ENCODE results near the gene THSD7A.

The THSD7A gene, protein sequence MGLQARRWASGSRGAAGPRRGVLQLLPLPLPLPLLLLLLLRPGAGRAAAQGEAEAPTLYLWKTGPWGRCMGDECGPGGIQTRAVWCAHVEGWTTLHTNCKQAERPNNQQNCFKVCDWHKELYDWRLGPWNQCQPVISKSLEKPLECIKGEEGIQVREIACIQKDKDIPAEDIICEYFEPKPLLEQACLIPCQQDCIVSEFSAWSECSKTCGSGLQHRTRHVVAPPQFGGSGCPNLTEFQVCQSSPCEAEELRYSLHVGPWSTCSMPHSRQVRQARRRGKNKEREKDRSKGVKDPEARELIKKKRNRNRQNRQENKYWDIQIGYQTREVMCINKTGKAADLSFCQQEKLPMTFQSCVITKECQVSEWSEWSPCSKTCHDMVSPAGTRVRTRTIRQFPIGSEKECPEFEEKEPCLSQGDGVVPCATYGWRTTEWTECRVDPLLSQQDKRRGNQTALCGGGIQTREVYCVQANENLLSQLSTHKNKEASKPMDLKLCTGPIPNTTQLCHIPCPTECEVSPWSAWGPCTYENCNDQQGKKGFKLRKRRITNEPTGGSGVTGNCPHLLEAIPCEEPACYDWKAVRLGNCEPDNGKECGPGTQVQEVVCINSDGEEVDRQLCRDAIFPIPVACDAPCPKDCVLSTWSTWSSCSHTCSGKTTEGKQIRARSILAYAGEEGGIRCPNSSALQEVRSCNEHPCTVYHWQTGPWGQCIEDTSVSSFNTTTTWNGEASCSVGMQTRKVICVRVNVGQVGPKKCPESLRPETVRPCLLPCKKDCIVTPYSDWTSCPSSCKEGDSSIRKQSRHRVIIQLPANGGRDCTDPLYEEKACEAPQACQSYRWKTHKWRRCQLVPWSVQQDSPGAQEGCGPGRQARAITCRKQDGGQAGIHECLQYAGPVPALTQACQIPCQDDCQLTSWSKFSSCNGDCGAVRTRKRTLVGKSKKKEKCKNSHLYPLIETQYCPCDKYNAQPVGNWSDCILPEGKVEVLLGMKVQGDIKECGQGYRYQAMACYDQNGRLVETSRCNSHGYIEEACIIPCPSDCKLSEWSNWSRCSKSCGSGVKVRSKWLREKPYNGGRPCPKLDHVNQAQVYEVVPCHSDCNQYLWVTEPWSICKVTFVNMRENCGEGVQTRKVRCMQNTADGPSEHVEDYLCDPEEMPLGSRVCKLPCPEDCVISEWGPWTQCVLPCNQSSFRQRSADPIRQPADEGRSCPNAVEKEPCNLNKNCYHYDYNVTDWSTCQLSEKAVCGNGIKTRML (N-terminal part only)

DNA sequence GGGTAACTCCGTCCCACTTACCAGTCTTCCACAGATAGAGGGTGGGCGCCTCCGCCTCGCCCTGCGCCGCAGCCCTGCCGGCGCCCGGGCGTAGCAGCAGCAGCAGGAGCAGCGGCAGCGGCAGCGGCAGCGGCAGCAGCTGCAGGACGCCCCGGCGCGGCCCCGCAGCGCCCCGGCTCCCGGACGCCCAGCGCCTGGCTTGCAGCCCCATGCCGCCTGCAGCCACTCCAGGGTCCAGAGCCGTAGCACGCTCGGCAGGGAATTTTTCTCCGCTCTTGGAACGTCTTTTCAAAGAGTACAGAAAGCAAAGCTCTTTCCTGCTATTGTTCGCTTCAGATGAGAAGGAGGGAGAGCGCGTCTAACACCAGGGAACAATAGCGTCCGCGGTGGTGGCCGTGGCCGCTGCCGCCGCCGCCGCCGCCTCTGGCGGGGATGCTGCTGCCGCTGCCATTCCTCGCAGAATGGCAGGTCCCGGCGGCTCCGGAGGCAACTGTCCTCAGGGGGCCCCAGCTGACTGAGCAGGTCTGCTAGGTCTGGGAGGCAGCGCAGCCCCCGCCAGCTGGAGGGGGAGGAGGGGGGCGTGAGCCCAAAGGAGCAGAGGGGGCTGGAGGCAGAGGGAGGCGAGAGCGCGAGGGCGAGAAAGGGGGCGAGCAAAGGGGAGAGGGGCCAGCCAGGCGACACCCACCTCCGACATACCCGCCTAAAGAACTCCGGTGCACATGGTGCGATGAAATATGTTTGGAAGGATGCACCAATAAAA is at the start of gene THSD7A:
TSS of gene THSD7A (minus strand) at position 463 of the 760 bp plus-strand sequence. CDS start at position 211, 252 bp downstream.
- DNase-seq = peak in 1 of 2 experiments; percentile 31

DNA sequence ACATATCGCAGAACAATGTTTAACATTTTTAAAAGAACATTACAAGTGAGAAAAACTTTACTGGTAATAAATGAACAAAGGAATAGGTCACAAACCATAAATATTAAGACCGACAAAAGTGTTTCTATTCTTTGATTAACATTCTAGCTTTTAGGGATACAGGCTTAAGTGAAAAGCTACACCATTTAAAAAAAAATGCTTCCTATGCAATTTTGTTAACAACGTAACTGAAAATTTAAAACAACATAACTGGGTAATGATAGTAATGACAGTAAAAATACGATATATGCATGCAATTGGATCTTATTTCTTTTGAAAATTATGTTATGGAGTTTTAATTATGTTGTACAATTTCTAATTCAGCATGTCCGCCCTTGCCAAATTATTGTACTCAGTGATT is 49.7 kb upstream of the THSD7A start:
- no peak for DNase-seq

DNA sequence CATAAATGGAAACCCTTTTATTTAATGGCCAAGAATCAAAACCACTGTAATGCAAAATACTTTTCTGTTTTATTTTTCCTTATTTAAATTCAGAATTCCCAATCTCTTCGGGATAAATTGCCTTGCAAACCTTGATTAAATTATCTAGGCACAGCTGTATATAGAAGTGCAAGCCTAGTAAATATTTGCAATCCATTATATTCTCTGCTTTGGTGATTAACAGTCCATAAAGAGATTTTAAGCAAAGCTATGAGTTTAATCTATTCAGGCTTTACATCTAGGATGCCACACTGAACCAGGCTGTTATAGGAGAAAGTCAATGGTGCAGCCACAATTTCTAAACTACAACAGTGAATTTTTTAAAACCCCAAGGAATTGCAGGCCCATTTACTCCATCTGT is 43.6 kb upstream of the THSD7A start:
- DNase-seq = no peak

DNA sequence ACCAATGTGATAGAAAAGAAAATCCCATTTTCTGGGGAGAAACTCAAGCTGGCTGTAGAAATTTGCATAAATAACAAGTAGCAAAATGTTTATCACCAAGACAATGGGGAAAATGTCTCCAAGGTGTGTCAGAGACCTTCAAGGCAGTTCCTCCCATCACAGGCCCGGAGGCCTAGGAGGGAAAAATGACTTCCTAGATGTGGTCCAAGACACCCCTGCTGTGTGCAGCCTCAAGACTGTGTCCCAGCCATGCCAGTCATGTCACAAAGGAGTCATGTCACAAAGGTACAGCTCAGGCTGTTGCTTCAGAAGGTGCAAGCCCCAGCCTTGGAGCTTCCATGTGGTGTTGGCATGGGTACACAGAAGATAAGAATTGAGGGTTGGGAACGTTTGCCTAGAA is 33.7 kb upstream of the THSD7A start:
- no peak for DNase-seq

DNA sequence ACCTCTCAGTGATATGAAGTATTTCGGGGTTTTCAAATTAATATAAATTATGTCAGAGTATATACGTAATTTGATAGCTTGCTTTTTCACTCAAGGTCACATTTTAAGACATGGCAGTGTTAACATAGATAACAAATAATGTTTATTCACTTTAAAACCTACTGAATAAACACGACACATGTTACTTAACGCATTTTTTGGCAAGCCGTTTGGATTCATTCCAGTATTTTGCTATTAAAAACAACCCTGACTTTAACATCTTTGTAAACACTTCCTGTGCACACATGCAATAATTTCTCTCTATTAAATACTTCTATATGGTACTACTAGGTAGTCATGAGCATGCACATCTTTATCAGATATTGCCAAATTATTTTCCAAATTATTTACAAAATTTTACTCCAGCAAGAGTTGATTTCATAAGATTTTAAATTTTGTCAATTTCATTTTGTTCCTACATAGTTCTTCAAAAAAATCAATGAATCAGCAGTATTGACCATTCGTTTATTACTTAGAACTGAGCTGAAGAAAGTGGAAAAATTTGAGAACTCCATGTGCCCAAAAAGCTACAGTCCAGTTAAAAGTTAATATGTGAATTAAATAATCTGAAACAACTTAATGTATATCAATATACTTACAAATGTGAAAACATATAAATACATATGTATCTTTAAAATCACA is 26.8 kb upstream of the THSD7A start:
- DNase-seq = no peak

DNA sequence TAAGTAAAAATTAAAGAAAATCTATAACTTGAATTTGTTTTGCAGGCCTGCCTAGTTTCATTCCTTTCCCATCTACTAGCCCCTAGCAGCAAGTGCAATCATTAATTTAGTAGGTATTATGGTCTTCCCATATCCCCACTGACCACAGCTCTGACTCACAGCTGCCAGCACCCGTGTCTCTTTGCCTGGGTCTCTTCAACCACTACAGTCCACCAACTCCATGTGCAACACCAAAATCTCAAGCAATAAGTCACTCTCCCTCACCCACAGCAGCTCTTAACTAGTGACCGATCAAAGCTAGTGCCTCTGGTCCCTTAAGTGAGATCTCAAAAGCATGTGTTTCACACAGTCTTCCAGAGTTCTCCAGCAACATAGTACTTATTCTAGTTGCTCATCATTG is 26.0 kb upstream of the THSD7A start:
- no peak for DNase-seq

DNA sequence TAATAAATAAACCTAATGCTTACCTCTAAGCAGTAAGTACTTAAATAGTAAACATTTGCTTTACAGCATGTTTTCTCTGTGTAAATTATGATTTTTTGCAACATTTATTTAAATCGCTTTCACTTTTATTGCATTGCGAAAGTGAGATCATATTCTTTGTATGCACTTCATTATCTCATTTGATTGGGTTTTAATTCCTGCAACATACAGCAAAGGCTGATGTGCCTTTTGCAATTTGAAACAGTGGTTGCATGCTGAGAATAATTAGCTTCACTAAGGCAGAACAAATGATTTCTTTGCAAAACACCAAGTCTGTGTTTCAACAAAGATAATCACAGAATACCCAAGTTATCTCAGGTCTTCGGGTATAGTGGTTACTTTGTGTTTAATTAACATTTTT is 16.3 kb upstream of the THSD7A start:
- no peak for DNase-seq

DNA sequence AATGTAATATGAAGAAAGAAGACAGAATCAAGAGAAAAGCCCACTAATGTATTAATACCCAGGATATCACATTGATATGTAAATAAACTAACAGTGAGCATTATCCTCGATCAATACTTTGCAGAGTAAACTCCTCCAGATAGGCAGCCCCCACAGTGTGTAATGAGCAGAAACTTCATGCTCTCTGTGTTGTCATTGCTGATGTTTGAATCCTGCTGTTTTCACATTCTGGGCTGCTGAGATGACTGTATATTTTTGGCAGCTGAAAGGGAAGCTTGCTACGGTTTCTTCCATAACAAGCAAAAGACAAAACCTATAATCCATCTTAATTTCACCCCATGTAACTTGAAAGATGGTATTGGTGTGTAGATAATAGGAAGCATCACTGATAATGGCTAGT is 15.3 kb upstream of the THSD7A start:
- no peak for DNase-seq

DNA sequence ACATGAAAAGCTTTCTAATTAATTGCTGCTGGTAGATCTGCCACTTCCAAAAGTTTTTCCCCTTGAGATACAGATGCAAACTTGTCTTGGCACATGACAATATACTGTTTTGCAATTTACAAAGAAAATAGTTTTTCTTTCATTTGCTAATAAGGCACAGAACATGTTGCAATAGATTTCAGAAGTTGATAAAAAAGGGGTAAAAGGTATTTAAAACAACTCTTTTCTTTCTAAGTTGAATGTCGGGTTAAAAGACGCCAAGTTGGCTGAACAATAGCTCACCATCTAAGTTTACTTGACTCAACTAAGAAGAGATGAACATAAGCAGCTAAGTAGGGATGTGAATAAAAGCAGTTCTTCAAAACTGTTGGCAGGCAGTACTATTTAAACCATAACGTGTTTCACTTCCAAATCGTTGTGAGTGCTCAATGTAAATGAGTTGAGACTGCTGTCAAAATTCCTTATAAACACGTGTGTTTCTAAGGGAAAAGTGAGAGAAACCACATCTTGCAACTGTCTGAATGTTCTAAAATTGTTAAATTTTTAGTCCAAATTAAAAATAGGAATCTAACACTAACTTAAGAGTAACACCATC is 14.5 kb upstream of the THSD7A start:
- no peak for DNase-seq

DNA sequence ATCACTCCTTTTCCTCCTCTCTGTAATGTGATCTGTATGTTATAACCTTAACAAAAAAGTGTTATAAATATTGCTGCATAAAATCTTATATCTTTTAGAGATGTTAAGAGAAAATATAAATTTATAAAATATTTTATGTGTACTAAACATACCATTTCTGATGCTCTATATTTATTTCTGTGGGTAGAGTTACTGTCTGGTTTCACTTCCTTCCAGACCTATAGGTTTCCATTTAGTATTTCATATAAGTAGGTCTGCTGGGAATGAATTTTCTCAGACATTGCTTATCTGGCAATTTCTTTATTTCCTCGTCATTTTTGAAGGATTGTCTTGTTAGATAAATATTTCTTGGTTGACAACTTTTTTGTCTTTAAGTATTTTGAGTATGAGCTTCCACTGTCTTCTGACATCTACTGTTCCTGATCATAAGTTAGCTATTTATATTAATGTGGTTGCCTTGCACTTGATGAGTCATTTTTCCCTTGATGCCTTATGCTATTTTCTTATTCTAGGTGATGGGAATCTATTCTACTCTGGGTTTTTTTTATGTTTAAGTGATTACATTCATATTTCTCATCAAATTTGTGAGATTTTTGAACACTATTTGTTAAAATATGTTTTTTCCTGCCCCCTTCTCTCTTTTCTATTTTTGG is 11.2 kb upstream of the THSD7A start:
- no peak for DNase-seq

DNA sequence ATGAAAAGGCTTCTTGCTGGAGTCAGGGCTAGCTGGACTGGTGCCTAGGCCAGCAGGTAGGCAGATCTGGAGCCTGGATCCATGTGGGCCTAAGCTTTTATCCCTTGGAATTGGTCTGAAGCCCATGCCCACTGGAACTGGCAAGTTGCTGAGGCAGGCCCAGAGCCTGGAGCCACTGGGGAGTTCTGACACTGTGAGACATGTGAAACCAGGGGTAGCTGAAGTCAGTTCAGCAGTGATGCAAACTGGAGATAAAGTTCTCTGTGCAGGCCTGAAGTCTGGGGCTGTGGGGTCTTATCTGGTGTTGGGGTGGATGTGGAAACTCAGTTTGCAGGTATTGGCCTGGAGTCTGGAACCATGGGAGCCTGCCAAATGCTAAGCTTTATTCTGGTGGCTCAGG is 9.7 kb upstream of the THSD7A start:
- no peak for DNase-seq

DNA sequence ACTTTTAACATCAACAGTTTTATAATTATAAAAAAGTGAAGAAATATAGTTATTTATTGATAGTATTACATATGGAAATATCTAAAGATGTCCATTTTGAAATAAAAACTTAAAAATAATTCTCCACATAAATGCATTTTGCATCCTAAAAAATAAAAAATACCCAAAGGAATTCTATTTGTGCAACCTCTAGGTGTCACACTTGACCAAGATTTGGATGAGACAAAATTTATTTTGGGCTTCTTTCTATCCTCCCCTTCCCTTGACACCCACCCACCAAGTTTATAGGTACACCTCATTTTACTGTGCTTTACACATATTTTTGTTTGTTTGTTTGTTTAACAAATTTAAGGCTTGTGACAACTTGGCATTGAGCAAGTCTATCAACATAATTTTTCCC is 3.3 kb upstream of the THSD7A start:
- peak in 1 of 2 experiments; percentile 23 for DNase-seq

DNA sequence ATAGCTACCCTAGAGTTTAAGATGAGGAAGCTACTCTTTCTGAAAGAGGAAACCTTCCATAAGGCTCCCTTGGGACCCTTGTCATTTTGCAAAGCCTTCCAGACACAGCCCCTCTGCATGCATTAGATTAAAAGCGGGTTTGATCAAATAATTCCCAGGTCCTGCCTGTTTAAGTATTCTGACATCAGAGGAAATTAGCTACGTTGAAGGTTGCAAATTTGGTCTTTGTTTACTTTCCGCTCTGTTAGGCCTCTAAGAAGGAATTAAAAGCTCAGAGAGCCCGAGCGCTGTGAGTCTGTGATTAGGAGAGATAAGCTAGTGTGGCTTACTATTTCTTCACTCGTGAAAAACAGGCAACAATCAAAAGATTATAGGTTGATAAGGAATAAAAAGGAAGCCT is 1.4 kb upstream of the THSD7A start:
- DNase-seq = no peak

DNA sequence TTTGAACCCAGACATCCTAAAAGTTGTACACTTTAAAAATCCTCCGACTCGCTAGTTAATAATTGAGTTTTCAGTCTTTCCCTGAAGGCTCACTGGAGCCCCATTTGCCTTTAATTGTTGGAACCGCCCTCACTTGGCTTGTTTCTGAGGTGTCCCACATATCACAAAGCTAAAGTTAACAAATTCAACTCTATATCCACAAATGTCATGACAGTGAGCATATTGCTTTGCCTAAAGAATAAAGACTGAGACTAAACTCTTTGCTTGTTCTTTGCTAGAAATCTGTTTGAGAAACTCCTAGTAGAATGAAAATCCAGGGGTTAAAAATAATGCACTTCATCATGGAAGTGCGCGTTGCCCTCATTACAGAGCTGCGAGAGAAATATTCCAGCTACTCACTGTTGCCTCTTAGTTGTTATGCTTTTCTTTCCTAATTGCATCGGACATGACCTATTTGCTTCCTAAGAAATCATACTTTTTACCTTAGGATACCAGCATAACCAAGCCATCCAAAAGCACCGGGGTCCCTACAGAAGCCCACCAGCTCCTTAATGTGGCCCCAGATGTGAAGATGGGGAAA is 752 bp downstream of the THSD7A start:
- no peak for DNase-seq

DNA sequence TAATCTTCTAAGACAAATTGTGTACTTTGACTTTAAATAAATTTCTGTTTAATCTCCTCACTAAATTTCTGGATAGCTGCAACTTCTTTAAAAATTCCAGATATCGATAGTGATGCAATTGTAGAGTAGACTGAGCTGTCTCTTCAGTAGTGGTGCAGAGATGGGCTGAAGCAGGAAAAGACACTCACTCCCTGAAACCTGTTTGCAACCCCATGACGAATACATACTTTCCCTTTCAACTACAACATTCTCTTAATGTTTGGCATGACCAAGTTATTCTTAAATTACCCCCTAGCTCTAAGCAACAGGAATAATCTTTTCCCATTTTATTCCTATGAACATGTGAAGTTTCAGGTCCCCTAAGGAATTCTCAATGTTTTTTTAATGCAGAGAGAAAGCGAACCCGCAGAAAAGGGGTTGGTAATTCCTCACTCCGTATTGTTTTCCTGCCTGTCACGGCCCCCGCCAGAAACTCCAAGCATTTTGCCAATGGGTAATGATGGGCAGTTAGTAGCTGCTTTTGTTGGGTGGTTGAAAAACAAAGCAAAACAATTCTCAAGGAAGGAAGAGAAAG is 1.3 kb downstream of the THSD7A start:
- no peak for DNase-seq

DNA sequence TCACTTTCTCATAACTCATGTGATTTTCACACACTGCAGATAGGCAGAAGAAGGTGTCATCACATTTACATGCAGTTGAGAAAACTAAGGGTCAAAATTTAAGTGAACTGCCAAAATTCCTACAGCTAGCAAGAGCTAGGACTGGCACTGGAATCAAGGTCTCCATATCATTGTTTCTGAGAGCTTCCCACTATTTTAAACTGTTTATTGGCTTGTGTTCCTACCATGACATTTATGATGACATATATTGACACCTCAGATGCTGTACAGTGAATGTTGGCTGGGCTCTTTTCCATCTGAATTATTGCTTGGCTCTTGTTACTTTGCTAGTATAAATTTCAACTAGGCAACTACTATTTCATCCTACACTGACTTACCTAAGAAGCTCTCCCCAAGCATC is 2.0 kb downstream of the THSD7A start:
- no peak for DNase-seq

DNA sequence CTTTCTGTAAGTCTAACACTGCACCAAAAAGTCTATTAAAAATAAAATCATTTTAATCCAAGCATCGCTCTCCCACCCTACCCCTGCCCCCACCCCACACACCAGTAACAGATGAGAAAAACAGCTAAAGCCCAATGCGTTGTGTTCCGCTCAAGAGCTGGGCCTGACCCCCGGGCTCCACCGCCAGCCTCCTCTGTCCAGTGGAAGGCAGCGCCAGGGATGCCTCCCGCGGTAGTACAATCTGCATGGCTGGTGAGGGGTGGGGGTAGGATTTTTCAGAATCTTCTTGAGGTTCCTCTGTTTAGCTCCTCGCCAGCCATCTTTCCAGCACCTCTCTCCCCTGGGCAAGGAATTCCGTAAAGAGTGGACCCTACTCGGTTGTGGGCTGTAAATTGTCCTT is 12.1 kb downstream of the THSD7A start:
- no peak for DNase-seq

DNA sequence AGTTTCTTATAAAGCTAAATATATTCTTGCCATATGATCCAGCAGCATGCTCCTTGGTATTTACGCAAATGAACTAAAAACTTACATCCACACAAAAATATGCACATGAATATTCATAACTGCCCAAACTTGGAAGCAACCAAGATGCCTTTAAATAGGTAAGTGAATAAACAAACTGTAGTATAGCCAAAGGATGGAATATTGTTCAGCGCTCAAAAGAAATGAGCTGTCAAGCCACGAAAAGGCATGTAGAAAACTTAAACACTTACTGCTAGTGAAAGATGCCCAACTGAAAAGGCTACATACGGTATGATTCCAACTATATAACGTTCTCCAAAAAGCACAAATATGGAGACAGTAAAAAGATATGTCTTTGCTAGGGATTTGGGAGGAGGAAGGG is 12.7 kb downstream of the THSD7A start:
- DNase-seq = no peak

DNA sequence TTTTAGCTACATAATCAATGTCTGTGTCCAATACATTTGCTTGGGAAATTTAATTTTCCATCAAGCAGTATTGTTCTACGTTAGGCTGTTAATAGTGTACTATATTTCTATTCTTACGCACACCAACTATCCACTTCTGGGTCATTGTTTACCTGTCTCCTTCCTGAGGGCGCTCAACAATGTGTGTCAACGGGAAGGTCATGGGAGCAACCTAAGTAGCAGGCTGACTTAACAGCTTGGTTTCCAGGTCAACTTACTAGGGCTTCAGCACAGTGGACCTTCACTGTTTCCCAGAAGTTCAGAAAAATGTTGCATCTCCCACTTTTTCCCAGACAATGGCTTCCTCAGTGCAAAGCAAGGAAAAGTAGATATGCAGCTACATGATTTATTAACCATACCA is 13.7 kb downstream of the THSD7A start:
- no peak for DNase-seq

DNA sequence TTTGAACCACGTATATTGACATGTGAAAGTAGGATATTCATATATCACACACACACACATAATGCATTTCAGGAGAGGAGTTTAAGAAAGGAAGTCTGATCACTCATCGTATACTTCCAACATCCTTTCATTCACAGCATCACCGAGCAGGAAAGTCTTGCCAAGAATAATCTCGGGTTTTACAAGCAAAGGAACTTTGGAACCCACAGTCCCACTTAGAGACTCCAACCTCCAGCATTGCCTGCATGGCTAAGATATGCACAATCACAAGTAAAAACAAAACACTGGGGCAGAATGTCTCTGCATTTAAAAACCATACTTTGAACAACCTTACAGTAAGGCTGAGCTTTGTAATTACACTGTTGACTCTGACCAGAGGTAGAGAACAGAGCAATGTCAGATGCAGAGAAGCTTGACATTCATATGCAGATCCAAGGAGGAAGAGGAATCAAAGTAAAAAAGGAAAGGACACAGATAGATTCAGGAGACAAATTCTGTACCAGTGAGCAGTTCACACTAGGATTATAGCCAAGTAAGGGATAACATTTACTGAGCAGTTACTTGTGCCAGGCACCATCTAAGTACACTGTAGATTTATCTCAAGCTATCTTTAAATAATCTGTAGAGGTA is 14.8 kb downstream of the THSD7A start:
- DNase-seq = no peak

All from SW 1271 (cell line).